Ammon's horn (tissue), 1 donor: ENCODE data around the gene CD68.

Experiments
- DNase-seq: peaks from one replicate; pipeline ENCODE4 v3.0.0-alpha.2; 2016; ENCODE audit warnings: low spot score

The CD68 gene

GRCh38 chr17:7559320-7560171, 19.9 kb upstream of the CD68 start:
- no peak for DNase-seq

- DNase-seq = no peak
Observed at GRCh38 chr17:7560172-7561027, 19.0 kb upstream of the CD68 start.

GRCh38 chr17:7561028-7561575, 18.3 kb upstream of the CD68 start:
- DNase-seq = peak; percentile 89

- DNase-seq = peak; percentile 88
Observed at GRCh38 chr17:7561589-7562207, 17.7 kb upstream of the CD68 start, which contains the start of gene SENP3. SENP3 (plus strand) TSS chr17:7561919; CDS start chr17:7563077, 1,158 bp downstream.

- no peak for DNase-seq
Observed at GRCh38 chr17:7562208-7562605, 17.2 kb upstream of the CD68 start.

GRCh38 chr17:7563115-7563869, 16.1 kb upstream of the CD68 start:
- no peak for DNase-seq

GRCh38 chr17:7569571-7569970, 9.9 kb upstream of the CD68 start:
- DNase-seq = no peak

GRCh38 chr17:7570351-7570750, 9.1 kb upstream of the CD68 start:
- DNase-seq = no peak

- no peak for DNase-seq
Observed at GRCh38 chr17:7572338-7572587, 7.2 kb upstream of the CD68 start.

GRCh38 chr17:7572588-7573323, 6.7 kb upstream of the CD68 start:
- peak; percentile 99 for DNase-seq

- DNase-seq = peak; percentile 94
Observed at GRCh38 chr17:7573324-7574080, 5.9 kb upstream of the CD68 start.

- no peak for DNase-seq
Observed at GRCh38 chr17:7574176-7574953, 5.1 kb upstream of the CD68 start.

- DNase-seq = no peak
Observed at GRCh38 chr17:7575481-7575883, 4.0 kb upstream of the CD68 start.

GRCh38 chr17:7575959-7576358, 3.5 kb upstream of the CD68 start:
- no peak for DNase-seq

- no peak for DNase-seq
Observed at GRCh38 chr17:7576432-7576937, 3.0 kb upstream of the CD68 start.

- no peak for DNase-seq
Observed at GRCh38 chr17:7577327-7578199, 1.9 kb upstream of the CD68 start.

- no peak for DNase-seq
Observed at GRCh38 chr17:7579834-7580603, 581 bp downstream of the CD68 start.
